Transverse colon (tissue), 4 donors: ENCODE data around the gene FMO3. TPM values are rescaled to one million over a fixed set of nuclear protein-coding genes. Genes with fewer than 3 reads are reported as not detected.

Source experiments
- DNase-seq: peaks from one replicate; pipeline ENCODE4 v3.0.0-alpha.2; 2019
- H3K27ac ChIP-seq, 4 donors: fragments of 200-600 bp; sonication (generic); 2 replicates each; pipeline ENCODE4 v1.5.1; 2016 to 2018; ENCODE audit warnings: inconsistent platforms in 4 of 4
- H3K27me3 ChIP-seq: fragments of 200-600 bp; sonication (generic); 2 replicates; pipeline ENCODE4 v1.5.1; 2017; ENCODE audit warnings: inconsistent platforms
- H3K36me3 ChIP-seq, 4 donors: fragments of 200-600 bp; sonication (generic); 2 replicates each; pipeline ENCODE4 v1.5.1; 2017 to 2019; ENCODE audit warnings: inconsistent platforms in 4 of 4
- H3K4me1 ChIP-seq, 4 donors: fragments of 200-600 bp; sonication (generic); 2 replicates each; pipeline ENCODE4 v1.5.1; 2017 to 2020; ENCODE audit warnings: inconsistent platforms in 4 of 4
- H3K4me3 ChIP-seq, 4 donors: fragments of 200-600 bp; sonication (generic); 1 replicate in 1 of 4; 2 replicates in 3 of 4; pipeline versions ENCODE4 v1.5.1 to v1.6.1; 2017 to 2019; ENCODE audit warnings: inconsistent platforms in 4 of 4
- H3K9me3 ChIP-seq, 2 donors: fragments of 200-600 bp; sonication (generic); 2 replicates each; pipeline ENCODE4 v1.5.1; 2017 to 2019; ENCODE audit warnings: inconsistent platforms in 2 of 2
- EP300 ChIP-seq: sonication (generic); formaldehyde crosslinking; IDR thresholded peaks from one replicate; pipeline ENCODE4 v1.6.1; 2017; ENCODE audit warnings: antibody characterized with exemption, low read depth
- POLR2A ChIP-seq: fragments of 450-650 bp; IDR thresholded peaks from one replicate; pipeline ENCODE4 v1.6.1; 2016; ENCODE audit warnings: antibody characterized with exemption, mild to moderate bottlenecking, moderate library complexity
- POLR2AphosphoS5 ChIP-seq, 3 donors: sonication (generic); formaldehyde crosslinking; IDR thresholded peaks; one replicate each; pipeline ENCODE4 v1.6.1; 2016; ENCODE audit warnings: antibody characterized with exemption in 3 of 3
- WGBS, 2 donors: methylation state at CpG; one replicate each; pipeline ENCODE4 v1.1.5; 2018; ENCODE audit warnings: low coverage in 1 of 2; 5-methylcytosine and 5-hydroxymethylcytosine counted together
- in situ Hi-C, 4 donors: fragments of 200-750 bp; cut with MboI; loops; one replicate each; pipeline versions ENCODE4 v1.15.0 to v1.15.1; 2017; ENCODE audit warnings: low sequenced_read_pairs in 3 of 4, low pct_ligation_motif_present in 1 of 4, low pct_unique_long_range_greater_than_20kb in 1 of 4
- intact Hi-C: fragments of 100-400 bp; cut with DNase I; formaldehyde crosslinking; loops from one replicate; pipeline ENCODE4 v1.15.1; 2023; ENCODE audit warnings: low total_unique reads
- total RNA-seq, 4 donors: library from RNA; depleted of rRNA; stranded (reverse); fragments of >200 nt; gene quantifications; one replicate each; pipeline ENCODE4 v1.1.0, GENCODE V29; 2016
- TF ChIP-seq, protein P1 (sequence below), 5 experiments: fragments of 200-600 bp in 3 of 5; fragments of 450-650 bp in 2 of 5; sonication (generic) in 3 of 5; IDR thresholded peaks; 1 replicate in 2 of 5; 2 replicates in 3 of 5; pipeline ENCODE4 v1.5.1; 2016 to 2017; ENCODE audit warnings: antibody characterized with exemption in 5 of 5, inconsistent platforms in 3 of 5, mild to moderate bottlenecking in 2 of 5, moderate library complexity in 1 of 5

FMO3 gene
- total RNA-seq, 4 donors from 2014 or later, result 0.55 to 1.9 (median 1.7) TPM; not detected in 1

DNA sequence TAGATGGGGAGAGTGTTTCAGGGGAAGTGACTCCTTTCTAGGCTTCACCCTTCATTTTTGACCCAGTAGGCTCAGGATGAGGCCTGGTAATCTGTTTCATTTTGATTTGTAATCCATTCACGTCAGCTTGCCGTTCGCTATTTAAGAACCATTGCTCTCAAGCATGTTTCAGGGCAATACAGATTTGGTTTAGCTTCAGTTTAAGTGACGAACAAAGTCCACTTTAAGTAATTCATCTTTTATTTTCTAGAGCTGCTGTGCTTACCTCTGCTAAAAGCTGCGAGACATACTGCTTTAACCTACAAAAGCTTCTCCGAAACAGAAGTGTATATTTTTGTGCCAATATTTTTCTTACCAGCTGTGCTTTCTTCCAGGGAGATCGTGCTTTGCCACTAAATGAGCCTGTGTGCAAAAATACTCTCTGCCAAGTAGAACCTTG is 8.9 kb upstream of the FMO3 start:
- Histone ChIP-seq H3K36me3 (no peaks in the 10 kb centered on the region), H3K4me1 (peaks cover 0 to 17% (median 8%) of the 10 kb centered on the region in 4 donors), H3K4me3 (no peak overlapping the region), H3K27ac (peak overlapping the region in 3 of 4 donors; percentile 38 to 60 (median 55)), H3K27me3 (no peaks in the 10 kb centered on the region), H3K9me3 (no peaks in the 10 kb centered on the region)
- no peak for TF ChIP-seq EP300
- TF ChIP-seq POLR2AphosphoS5 (IDR thresholded peaks at IDR 0.05), result no peak
- TF ChIP-seq POLR2A, result no peak
- TF ChIP-seq, protein P1, sequence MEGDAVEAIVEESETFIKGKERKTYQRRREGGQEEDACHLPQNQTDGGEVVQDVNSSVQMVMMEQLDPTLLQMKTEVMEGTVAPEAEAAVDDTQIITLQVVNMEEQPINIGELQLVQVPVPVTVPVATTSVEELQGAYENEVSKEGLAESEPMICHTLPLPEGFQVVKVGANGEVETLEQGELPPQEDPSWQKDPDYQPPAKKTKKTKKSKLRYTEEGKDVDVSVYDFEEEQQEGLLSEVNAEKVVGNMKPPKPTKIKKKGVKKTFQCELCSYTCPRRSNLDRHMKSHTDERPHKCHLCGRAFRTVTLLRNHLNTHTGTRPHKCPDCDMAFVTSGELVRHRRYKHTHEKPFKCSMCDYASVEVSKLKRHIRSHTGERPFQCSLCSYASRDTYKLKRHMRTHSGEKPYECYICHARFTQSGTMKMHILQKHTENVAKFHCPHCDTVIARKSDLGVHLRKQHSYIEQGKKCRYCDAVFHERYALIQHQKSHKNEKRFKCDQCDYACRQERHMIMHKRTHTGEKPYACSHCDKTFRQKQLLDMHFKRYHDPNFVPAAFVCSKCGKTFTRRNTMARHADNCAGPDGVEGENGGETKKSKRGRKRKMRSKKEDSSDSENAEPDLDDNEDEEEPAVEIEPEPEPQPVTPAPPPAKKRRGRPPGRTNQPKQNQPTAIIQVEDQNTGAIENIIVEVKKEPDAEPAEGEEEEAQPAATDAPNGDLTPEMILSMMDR (IDR thresholded peaks at IDR 0.05), result no peak
- 43 to 55% methylated on average over 7 of the region's 7 CpGs for WGBS, 2 donors
- no peak for DNase-seq
- intact Hi-C loops, result loop anchor here (2.0 to 5.0 kb wide), 2 partner anchors 145 to 504 kb away; no protein-coding TSS in a partner anchor
- in situ Hi-C loops, result loop anchor here in 1 of 4 donors (10.0 kb wide), 1 partner anchor 143 kb away; no protein-coding TSS in a partner anchor

DNA sequence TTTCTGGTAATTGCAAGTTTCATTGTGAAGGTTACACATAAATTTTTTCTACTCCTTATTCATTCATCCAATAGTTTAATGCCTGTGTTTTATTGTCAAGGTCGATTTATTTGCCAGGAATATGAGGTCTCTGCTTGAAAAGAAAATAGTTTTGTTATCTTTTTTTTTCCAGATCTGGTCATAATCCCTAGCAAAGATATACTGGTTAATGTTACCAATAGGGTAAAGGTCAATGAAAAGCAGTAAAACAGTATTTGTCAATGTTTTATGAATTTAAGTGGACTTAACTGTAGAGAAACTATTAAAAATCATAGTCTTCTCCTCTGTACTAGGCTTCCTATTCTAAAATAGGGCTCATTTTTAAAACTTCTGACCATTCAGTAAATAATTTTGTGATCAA is 8.1 kb upstream of the FMO3 start:
- H3K4me1 ChIP-seq, result peaks cover 0 to 17% (median 8%) of the 10 kb centered on the region in 4 donors
- 20 to 32% methylated on average over 1 of the region's 1 CpG for WGBS, 2 donors
- no peaks in the 10 kb centered on the region for H3K36me3 ChIP-seq
- no peak overlapping the region for H3K27ac ChIP-seq
- no peak overlapping the region for H3K4me3 ChIP-seq
- intact Hi-C loops, result loop anchor here (5.0 kb wide), 1 partner anchor 505 kb away; no protein-coding TSS in a partner anchor
- no peaks in the 10 kb centered on the region for H3K27me3 ChIP-seq
- no peak for DNase-seq
- TF ChIP-seq POLR2A (no peak), POLR2AphosphoS5 (IDR thresholded peaks at IDR 0.05) (no peak), EP300 (no peak)
- TF ChIP-seq, protein P1 (IDR thresholded peaks at IDR 0.05), result no peak
- no peaks in the 10 kb centered on the region for H3K9me3 ChIP-seq
- in situ Hi-C loops, result loop anchor here in 1 of 4 donors (10.0 kb wide), 1 partner anchor 142 kb away; no protein-coding TSS in a partner anchor

DNA sequence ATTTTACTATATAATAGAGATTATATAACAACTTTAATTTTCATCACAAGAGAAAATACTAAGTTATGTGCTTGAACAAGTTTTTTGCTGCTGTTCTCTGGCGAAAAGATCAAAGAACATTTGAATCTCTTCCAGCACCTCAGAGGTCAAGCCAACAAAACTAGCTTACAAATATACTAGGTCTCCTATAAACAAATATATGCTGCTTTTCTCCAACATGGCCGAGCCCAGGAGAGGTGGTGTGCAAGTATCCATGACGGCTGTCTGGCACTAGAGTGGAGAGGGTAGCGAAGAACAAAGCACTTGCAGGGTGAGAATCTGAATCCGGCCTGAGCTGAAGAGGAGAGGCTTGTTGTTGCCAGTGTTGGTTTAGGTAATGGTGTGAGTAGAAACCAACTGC is 7.5 kb upstream of the FMO3 start:
- WGBS, 2 donors, result 69 to 74% methylated on average over 3 to 5 of the region's 5 CpGs
- DNase-seq, result no peak
- H3K27me3 ChIP-seq, result no peaks in the 10 kb centered on the region
- H3K36me3 ChIP-seq, result no peaks in the 10 kb centered on the region
- no peaks in the 10 kb centered on the region for H3K9me3 ChIP-seq
- peaks cover 0 to 17% (median 8%) of the 10 kb centered on the region in 4 donors for H3K4me1 ChIP-seq
- TF ChIP-seq POLR2A, result no peak
- TF ChIP-seq EP300, result no peak
- TF ChIP-seq POLR2AphosphoS5 (IDR thresholded peaks at IDR 0.05), result no peak
- no peak overlapping the region for H3K27ac ChIP-seq
- H3K4me3 ChIP-seq, result no peak overlapping the region
- in situ Hi-C loops, result loop anchor here in 1 of 4 donors (10.0 kb wide), 1 partner anchor 142 kb away; no protein-coding TSS in a partner anchor
- intact Hi-C loops, result loop anchor here (5.0 kb wide), 1 partner anchor 506 kb away; no protein-coding TSS in a partner anchor

DNA sequence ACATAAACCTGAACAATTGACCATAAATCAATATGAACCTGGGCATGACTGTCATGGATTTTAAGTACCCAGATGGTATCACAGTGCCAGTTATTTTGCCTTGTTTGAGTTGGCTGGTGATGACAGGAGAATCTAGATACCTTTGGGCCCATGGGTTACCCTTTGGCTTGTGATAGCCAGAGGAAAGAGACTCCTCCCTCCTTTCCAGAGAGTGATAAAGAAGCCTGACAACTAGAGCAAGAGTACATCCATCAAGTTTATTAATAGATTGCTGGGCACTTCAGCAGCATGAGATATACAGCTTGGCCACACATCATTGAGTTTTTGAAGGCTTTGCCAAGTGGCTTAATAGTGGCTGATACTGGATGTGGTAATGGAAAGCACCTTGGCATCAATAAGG is 6.6 kb upstream of the FMO3 start:
- TF ChIP-seq, protein P1 (IDR thresholded peaks at IDR 0.05), result no peak
- TF ChIP-seq POLR2AphosphoS5 (IDR thresholded peaks at IDR 0.05) (no peak), POLR2A (no peak), EP300 (no peak)
- Histone ChIP-seq H3K36me3 (no peaks in the 10 kb centered on the region), H3K4me3 (no peak overlapping the region), H3K27me3 (no peaks in the 10 kb centered on the region), H3K4me1 (peaks cover 0 to 17% (median 8%) of the 10 kb centered on the region in 4 donors), H3K27ac (no peak overlapping the region), H3K9me3 (no peaks in the 10 kb centered on the region)
- intact Hi-C loops, result loop anchor here (5.0 kb wide), 1 partner anchor 507 kb away; no protein-coding TSS in a partner anchor
- in situ Hi-C loops, result loop anchor here in 1 of 4 donors (10.0 kb wide), 1 partner anchor 141 kb away; no protein-coding TSS in a partner anchor
- DNase-seq, result no peak
